GM21528 (cell line): ENCODE results near the gene PRXL2A.
"Not testable (repeated sequence)": the region's sequence is repeated elsewhere in the genome, so short reads cannot be mapped to it uniquely, and the experiment has no call there.

ENCODE experiments used
- ATAC-seq: cut with Tn5 transposase; IDR thresholded peaks from one replicate; pipeline ENCODE4 v1.9.1; 2021; ENCODE audit warnings: mild to moderate bottlenecking, moderate library complexity; ENCODE audit not compliant: unreplicated experiment, low FRiP score

Gene PRXL2A

GRCh38 chr10:80408242-80409101, at the start of gene PRXL2A:
PRXL2A (plus strand) TSS chr10:80408551; CDS start chr10:80420468, 11,917 bp downstream.
- peak; percentile 97 for ATAC-seq

- ATAC-seq: not testable (repeated sequence)
Observed at GRCh38 chr10:80358925-80359324, 49.4 kb upstream of the PRXL2A start.

GRCh38 chr10:80359644-80360043, 48.7 kb upstream of the PRXL2A start:
- ATAC-seq: no peak

GRCh38 chr10:80365510-80365909, 42.8 kb upstream of the PRXL2A start:
- no peak for ATAC-seq

GRCh38 chr10:80371467-80371866, 36.9 kb upstream of the PRXL2A start:
- ATAC-seq: no peak

- no peak for ATAC-seq
Observed at GRCh38 chr10:80372675-80373074, 35.7 kb upstream of the PRXL2A start.

GRCh38 chr10:80373502-80373901, 34.8 kb upstream of the PRXL2A start:
- no peak for ATAC-seq

GRCh38 chr10:80379701-80380100, 28.6 kb upstream of the PRXL2A start:
- no peak for ATAC-seq

GRCh38 chr10:80380185-80380584, 28.2 kb upstream of the PRXL2A start:
- no peak for ATAC-seq

- ATAC-seq: no peak
Observed at GRCh38 chr10:80382989-80383388, 25.4 kb upstream of the PRXL2A start.

- no peak for ATAC-seq
Observed at GRCh38 chr10:80390740-80391139, 17.6 kb upstream of the PRXL2A start.

- no peak for ATAC-seq
Observed at GRCh38 chr10:80392250-80392649, 16.1 kb upstream of the PRXL2A start.

GRCh38 chr10:80394358-80394916, 13.9 kb upstream of the PRXL2A start:
- ATAC-seq: no peak

- no peak for ATAC-seq
Observed at GRCh38 chr10:80397014-80397413, 11.3 kb upstream of the PRXL2A start.

- no peak for ATAC-seq
Observed at GRCh38 chr10:80400136-80400804, 8.1 kb upstream of the PRXL2A start.

GRCh38 chr10:80405035-80405434, 3.3 kb upstream of the PRXL2A start:
- no peak for ATAC-seq

GRCh38 chr10:80405626-80406025, 2.7 kb upstream of the PRXL2A start:
- ATAC-seq: no peak

GRCh38 chr10:80406204-80406603, 2.1 kb upstream of the PRXL2A start:
- ATAC-seq: no peak

GRCh38 chr10:80407812-80408241, 524 bp upstream of the PRXL2A start:
- peak; percentile 23 for ATAC-seq

GRCh38 chr10:80409121-80409520, 770 bp downstream of the PRXL2A start:
- ATAC-seq: no peak

- no peak for ATAC-seq
Observed at GRCh38 chr10:80410122-80410521, 1.8 kb downstream of the PRXL2A start.
